Measurements from ENCODE around the gene TPST1. TPM values are rescaled to one million over a fixed set of nuclear protein-coding genes. Genes with fewer than 3 reads are reported as not detected.

The TPST1 gene
- total RNA-seq, 1 experiment from 2014 or later = 51.0 TPM

GRCh38 chr7:66263936-66264335 is 58.8 kb downstream of the TPST1 start:
- Histone ChIP-seq H3K27me3 (replicated peaks) (no peaks in the 10 kb centered on the region), H3K9me3 (replicated peaks) (peaks cover 23% of the 10 kb centered on the region), H3K4me1 (replicated peaks) (0 out of 2 replicates have a peak, but pooled peaks cover 2% of the 10 kb centered on the region), H3K4me3 (no peak overlapping the region), H3K27ac (no peak overlapping the region), H3K36me3 (peaks cover 9% of the 10 kb centered on the region; the same call in 1 of the 2 replicates)
- no peak for DNase-seq (ENCODE audit: low read depth in 1 of 2, low spot score in 2 of 2)

- peak in 1 of 2 experiments; percentile 34 for DNase-seq (ENCODE audit: low read depth in 1 of 2, low spot score in 2 of 2)
- Histone ChIP-seq H3K9me3 (replicated peaks) (peaks cover 23% of the 10 kb centered on the region), H3K4me3 (no peak overlapping the region), H3K36me3 (peaks cover 9% of the 10 kb centered on the region; the same call in 1 of the 2 replicates), H3K4me1 (replicated peaks) (0 out of 2 replicates have a peak, but pooled peaks cover 2% of the 10 kb centered on the region), H3K27me3 (replicated peaks) (no peaks in the 10 kb centered on the region), H3K27ac (no peak overlapping the region)
Measured at GRCh38 chr7:66265566-66265965, 60.4 kb downstream of the TPST1 start.

GRCh38 chr7:66267249-66267648 is 62.1 kb downstream of the TPST1 start:
- peaks cover 23% of the 10 kb centered on the region for H3K9me3 ChIP-seq (replicated peaks)
- H3K4me1 ChIP-seq (replicated peaks) = 0 out of 2 replicates have a peak, but pooled peaks cover 2% of the 10 kb centered on the region
- no peak overlapping the region for H3K4me3 ChIP-seq
- H3K27me3 ChIP-seq (replicated peaks) = no peaks in the 10 kb centered on the region
- DNase-seq (ENCODE audit: low read depth in 1 of 2, low spot score in 2 of 2) = peak in 1 of 2 experiments; percentile 18
- no peak overlapping the region for H3K27ac ChIP-seq
- H3K36me3 ChIP-seq = peaks cover 9% of the 10 kb centered on the region; the same call in 1 of the 2 replicates

GRCh38 chr7:66269978-66270377 is 64.8 kb downstream of the TPST1 start:
- DNase-seq (ENCODE audit: low read depth in 1 of 2, low spot score in 2 of 2) = no peak
- H3K4me1 ChIP-seq (replicated peaks) = 0 out of 2 replicates have a peak, but pooled peaks cover 2% of the 10 kb centered on the region
- H3K36me3 ChIP-seq = 0 out of 2 replicates have a peak, but pooled peaks cover 4% of the 10 kb centered on the region
- no peaks in the 10 kb centered on the region for H3K27me3 ChIP-seq (replicated peaks)
- H3K27ac ChIP-seq = no peak overlapping the region
- H3K4me3 ChIP-seq = no peak overlapping the region
- H3K9me3 ChIP-seq (replicated peaks) = peaks cover 15% of the 10 kb centered on the region

- Histone ChIP-seq H3K4me3 (no peak overlapping the region), H3K27me3 (replicated peaks) (no peaks in the 10 kb centered on the region), H3K4me1 (replicated peaks) (peaks cover 6% of the 10 kb centered on the region), H3K36me3 (no peaks in the 10 kb centered on the region), H3K27ac (no peak overlapping the region), H3K9me3 (replicated peaks) (no peaks in the 10 kb centered on the region)
- no peak for DNase-seq (ENCODE audit: low read depth in 1 of 2, low spot score in 2 of 2)
Measured at GRCh38 chr7:66272321-66272720, 67.2 kb downstream of the TPST1 start.

- H3K36me3 ChIP-seq = no peaks in the 10 kb centered on the region
- H3K4me3 ChIP-seq = no peak overlapping the region
- H3K9me3 ChIP-seq (replicated peaks) = no peaks in the 10 kb centered on the region
- no peaks in the 10 kb centered on the region for H3K27me3 ChIP-seq (replicated peaks)
- no peak overlapping the region for H3K27ac ChIP-seq
- H3K4me1 ChIP-seq (replicated peaks) = peaks cover 13% of the 10 kb centered on the region
- no peak for DNase-seq (ENCODE audit: low read depth in 1 of 2, low spot score in 2 of 2)
Measured at GRCh38 chr7:66276363-66276762, 71.2 kb downstream of the TPST1 start.

GRCh38 chr7:66277492-66277891 is 72.4 kb downstream of the TPST1 start:
- H3K9me3 ChIP-seq (replicated peaks) = no peaks in the 10 kb centered on the region
- H3K27me3 ChIP-seq (replicated peaks) = no peaks in the 10 kb centered on the region
- peaks cover 24% of the 10 kb centered on the region for H3K4me1 ChIP-seq (replicated peaks)
- no peaks in the 10 kb centered on the region for H3K36me3 ChIP-seq
- H3K4me3 ChIP-seq = no peak overlapping the region
- no peak for DNase-seq (ENCODE audit: low read depth in 1 of 2, low spot score in 2 of 2)
- no peak overlapping the region for H3K27ac ChIP-seq

GRCh38 chr7:66279912-66280311 is 74.8 kb downstream of the TPST1 start:
- peaks cover 40% of the 10 kb centered on the region for H3K4me1 ChIP-seq (replicated peaks)
- no peak overlapping the region for H3K4me3 ChIP-seq
- H3K9me3 ChIP-seq (replicated peaks) = no peaks in the 10 kb centered on the region
- DNase-seq (ENCODE audit: low read depth in 1 of 2, low spot score in 2 of 2) = no peak
- no peaks in the 10 kb centered on the region for H3K27me3 ChIP-seq (replicated peaks)
- H3K27ac ChIP-seq = no peak overlapping the region
- no peaks in the 10 kb centered on the region for H3K36me3 ChIP-seq

- Histone ChIP-seq H3K27me3 (replicated peaks) (no peaks in the 10 kb centered on the region), H3K9me3 (replicated peaks) (no peaks in the 10 kb centered on the region), H3K4me3 (no peak overlapping the region), H3K36me3 (no peaks in the 10 kb centered on the region), H3K4me1 (replicated peaks) (peaks cover 40% of the 10 kb centered on the region), H3K27ac (peak overlapping the region; percentile 80)
- peak; percentile 86 to 92 for DNase-seq (ENCODE audit: low read depth in 1 of 2, low spot score in 2 of 2)
Measured at GRCh38 chr7:66281678-66282590, 76.8 kb downstream of the TPST1 start.

GRCh38 chr7:66282591-66282935 is 77.4 kb downstream of the TPST1 start:
- no peak overlapping the region for H3K4me3 ChIP-seq
- H3K36me3 ChIP-seq = no peaks in the 10 kb centered on the region
- no peak for DNase-seq (ENCODE audit: low read depth in 1 of 2, low spot score in 2 of 2)
- peaks cover 34% of the 10 kb centered on the region for H3K4me1 ChIP-seq (replicated peaks)
- H3K27ac ChIP-seq = peak overlapping the region; percentile 80
- H3K9me3 ChIP-seq (replicated peaks) = no peaks in the 10 kb centered on the region
- no peaks in the 10 kb centered on the region for H3K27me3 ChIP-seq (replicated peaks)

- no peak overlapping the region for H3K4me3 ChIP-seq
- peaks cover 32% of the 10 kb centered on the region for H3K4me1 ChIP-seq (replicated peaks)
- H3K27ac ChIP-seq = peak overlapping the region; percentile 80
- H3K27me3 ChIP-seq (replicated peaks) = no peaks in the 10 kb centered on the region
- H3K36me3 ChIP-seq = no peaks in the 10 kb centered on the region
- peak in 1 of 2 experiments; percentile 70 for DNase-seq (ENCODE audit: low read depth in 1 of 2, low spot score in 2 of 2)
- no peaks in the 10 kb centered on the region for H3K9me3 ChIP-seq (replicated peaks)
Measured at GRCh38 chr7:66283003-66283920, 78.1 kb downstream of the TPST1 start.

- DNase-seq (ENCODE audit: low read depth in 1 of 2, low spot score in 2 of 2) = peak in 1 of 2 experiments; percentile 9
- no peaks in the 10 kb centered on the region for H3K27me3 ChIP-seq (replicated peaks)
- H3K9me3 ChIP-seq (replicated peaks) = peaks cover 7% of the 10 kb centered on the region
- H3K4me3 ChIP-seq = no peak overlapping the region
- 0 out of 2 replicates have a peak, but pooled peaks cover 4% of the 10 kb centered on the region for H3K4me1 ChIP-seq (replicated peaks)
- peaks cover 8% of the 10 kb centered on the region; the same call in 1 of the 2 replicates for H3K36me3 ChIP-seq
- H3K27ac ChIP-seq = no peak overlapping the region
Measured at GRCh38 chr7:66296001-66296521, 90.9 kb downstream of the TPST1 start.

GRCh38 chr7:66296557-66296956 is 91.4 kb downstream of the TPST1 start:
- Histone ChIP-seq H3K27me3 (replicated peaks) (no peaks in the 10 kb centered on the region), H3K4me1 (replicated peaks) (0 out of 2 replicates have a peak, but pooled peaks cover 4% of the 10 kb centered on the region), H3K4me3 (no peak overlapping the region), H3K27ac (no peak overlapping the region), H3K9me3 (replicated peaks) (peaks cover 7% of the 10 kb centered on the region), H3K36me3 (peaks cover 11% of the 10 kb centered on the region; the same call in 1 of the 2 replicates)
- DNase-seq (ENCODE audit: low read depth in 1 of 2, low spot score in 2 of 2) = no peak
